Embryonic facial prominence (tissue), 1 donor: Measurements from ENCODE around the gene POPDC3.

Experiments used
- DNase-seq: peaks from one replicate; pipeline ENCODE4 v3.0.0-alpha.2; 2016; ENCODE audit errors: extremely low spot score

The POPDC3 gene

DNA sequence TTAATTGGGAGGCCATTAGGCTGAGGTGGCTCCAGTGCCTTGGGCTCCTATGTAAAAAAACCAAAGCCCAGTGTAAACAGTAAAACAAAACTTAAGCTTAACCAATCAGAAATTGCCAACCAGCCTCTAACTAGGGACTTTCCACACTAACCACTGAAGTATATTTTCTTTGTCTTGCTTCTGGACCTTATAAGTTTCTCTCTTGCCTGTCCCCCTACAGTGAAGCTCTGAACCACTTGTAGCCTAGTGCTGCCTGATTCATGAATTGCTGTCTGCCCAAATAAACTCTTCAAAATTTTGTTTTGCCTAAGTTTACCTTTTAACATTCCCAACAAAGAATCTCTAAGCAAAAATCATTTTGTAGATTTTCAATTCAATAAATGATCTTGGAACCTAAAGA, 28.2 kb downstream of the POPDC3 start:
- no peak for DNase-seq

DNA sequence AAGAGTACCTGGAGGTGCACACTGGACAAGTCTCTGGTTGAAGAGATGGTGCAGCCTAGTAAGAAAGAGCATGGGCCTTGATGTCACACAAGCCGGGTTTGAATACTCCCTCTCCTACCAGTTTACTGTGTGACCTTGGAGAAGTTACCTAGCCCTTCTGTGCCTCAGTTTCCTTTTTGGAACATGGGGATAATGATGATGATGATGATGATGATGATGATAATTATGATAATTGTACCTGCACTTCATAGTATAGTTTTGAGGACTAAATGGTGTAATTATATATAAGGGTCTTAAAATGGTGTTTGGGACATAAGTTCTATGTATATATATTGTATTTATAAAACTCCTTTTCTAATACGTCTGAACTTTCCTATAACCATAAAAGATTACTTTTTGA, 41.7 kb downstream of the POPDC3 start:
- DNase-seq = no peak

DNA sequence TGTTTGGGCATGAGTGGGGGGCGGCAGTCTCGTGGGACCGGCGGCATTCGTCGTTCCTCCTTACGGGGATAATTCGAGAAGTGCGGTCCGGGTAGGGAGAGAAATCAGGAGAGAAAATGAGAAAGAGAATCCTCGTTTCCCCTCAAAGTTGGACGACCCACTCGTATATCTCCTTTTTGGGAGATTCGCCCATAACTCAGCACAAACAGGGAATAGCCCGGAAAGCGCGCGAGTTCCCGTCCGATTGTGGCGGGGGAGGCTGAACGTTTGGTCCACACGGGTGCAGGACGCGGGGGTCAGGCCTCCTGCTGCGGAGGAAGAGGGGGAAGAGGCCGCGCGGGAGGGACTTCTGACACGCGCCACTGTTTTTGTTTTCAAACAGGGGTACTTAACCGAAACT, 42.4 kb downstream of the POPDC3 start:
- no peak for DNase-seq

DNA sequence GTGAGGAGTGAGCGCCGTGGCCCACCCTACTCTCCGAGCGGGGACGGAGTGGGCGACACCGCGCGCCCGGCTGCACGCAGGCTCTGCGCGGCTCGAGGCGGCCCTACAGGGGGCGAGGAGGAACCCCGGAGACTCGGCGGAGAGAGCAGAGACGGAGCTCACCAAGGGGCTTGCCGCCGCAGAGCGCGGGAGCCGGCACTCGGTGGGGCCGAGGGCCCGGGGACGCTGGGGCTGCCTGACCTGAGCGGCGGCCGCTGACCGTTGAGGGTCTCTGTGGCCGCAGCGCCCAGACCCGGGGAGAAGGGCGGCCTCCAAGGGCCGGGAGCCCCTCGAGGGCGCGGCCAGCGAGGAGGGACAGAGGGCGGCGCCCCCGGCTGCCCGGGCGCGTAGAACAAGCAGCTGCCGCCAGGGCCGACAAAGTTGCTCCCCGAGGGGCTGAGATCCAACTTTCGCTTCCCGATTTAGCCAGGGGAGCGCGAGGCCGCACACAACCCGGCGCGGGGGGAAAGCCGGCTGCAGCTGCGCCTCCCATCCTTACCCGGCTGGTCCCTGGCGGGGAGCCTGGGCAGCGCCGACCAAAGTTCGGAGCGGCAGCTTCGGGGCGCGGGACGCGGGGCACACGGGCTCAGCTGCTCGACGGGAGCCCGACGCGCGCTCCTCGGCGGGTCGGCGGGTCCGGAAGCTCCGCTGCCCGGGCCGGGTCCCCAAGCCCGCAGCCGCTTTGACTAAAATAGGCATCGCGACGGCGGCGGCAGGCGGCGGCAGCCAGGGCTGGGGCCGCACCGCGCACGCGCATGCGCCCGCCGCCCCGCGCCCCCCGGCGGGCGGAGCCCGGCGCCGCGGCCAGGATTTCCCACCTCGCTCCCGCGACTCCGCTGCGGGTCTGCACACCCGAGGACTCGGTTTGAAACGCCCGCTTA, 43.1 kb downstream of the POPDC3 start:
- no peak for DNase-seq

DNA sequence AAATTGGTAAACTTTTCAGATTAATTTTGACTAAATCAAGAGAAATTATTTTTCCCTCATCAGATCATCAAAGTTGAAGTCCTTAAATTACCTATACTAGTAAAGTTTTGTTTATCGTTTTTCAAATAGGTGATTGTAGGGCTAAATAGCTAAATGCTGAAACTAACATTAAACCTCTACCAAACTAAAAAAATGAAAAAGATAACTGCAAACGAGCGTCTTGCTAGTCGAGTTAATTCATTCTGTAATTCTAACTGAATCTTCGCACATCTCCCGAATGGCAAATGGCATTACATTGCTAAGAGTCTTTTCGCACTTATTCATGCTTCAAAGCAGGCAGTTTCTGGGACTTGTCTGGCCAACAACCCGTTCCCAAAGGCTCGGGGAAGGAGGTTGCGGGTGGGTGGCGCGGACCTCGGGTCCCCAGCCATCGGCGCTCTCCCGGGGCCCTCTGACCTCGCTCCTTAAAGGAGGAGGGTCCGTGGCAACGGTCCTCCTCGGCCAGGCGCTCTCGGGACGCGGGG, 43.8 kb downstream of the POPDC3 start:
- no peak for DNase-seq

DNA sequence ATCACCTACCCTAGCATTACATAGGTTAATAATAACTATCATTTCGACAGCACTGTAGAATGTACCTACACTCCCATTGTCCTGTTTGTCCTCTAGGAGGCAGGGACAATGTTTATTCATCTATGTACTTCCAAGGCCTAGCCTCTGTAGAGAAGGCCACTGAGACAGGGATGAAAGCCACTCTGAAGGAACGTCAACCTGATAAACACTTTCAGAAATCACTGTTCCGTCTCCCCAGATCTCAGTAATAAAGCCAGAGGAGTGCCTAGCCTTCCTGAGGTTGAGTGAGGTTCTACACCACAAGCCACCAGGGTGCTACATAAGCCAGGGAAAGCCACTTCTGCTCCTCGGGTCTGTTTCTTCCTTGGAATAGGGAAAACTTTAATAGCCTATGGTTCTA, 44.8 kb downstream of the POPDC3 start:
- no peak for DNase-seq

DNA sequence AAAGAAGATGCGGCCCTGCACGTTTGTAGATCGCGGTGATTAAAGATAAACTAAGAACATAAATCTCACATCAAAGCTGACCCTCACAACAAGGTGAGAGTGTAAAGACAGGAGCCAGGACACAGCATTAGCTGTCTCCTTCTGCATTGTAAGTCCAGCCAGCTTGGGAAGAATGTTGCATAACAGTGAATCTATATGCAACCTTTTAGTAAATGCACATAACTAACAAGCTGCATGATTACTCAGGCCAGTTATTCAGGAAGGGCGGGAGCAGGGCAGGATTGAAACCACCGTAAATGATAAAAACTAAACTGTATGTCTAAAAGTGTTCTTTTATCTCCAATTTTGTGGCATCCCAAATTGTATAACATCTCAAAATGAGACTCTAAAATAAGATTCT, 57.1 kb downstream of the POPDC3 start:
- DNase-seq = no peak

DNA sequence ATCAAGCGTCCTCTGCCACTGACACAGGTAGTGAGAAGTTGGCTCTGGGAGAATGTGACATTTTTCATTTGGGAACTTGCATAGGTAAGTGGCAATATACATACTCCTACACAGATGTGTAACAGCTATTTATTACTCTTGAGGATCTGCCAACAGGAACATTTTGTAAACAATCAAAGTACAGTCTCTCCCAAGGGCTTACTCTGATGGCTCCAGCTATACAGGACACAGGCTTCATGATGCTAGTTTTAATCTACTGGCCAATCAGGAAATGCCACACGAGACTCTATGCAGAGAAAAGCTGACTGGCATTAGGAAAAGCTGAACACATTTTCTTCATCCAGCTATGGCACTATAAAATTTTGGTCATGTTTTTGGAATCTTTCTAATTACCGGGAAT, 57.8 kb downstream of the POPDC3 start:
- no peak for DNase-seq

DNA sequence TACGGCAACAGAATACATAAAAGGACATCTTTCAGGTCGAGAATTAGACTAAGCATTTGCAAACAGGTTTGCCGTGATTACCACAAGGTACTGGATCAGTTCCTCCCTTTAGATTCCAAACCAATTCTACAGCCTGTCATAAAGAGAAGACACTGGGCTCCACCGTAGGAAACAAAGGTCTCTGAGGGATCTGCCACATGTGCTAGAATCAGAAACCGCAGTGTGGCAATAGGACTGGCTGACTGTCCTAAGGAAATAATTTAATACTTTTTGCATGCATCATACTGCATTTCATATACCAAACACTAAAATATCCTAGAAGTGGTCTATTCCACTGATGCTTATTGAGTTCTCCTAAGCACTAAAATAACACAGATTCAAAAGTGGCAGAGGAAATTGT, 59.2 kb downstream of the POPDC3 start:
- DNase-seq = no peak

DNA sequence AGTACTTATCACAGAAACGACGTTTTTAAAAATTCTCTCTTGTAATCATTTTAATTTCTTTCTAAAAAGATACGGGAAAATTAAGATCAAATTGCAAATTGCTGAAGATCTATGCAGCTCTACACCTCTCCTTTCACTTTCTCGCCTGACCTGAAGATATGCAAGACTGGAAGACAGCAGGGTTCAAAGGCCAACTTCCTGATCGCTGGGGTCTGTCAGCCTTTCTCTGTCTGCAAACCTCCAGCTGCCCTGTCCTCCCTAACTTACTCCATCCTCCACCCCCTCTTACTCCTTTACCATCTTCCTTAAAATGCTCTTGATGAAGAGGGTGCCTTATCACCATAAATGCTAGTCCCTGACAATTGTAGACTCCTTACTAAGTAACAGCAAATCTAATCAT, 63.7 kb downstream of the POPDC3 start:
- DNase-seq = no peak

DNA sequence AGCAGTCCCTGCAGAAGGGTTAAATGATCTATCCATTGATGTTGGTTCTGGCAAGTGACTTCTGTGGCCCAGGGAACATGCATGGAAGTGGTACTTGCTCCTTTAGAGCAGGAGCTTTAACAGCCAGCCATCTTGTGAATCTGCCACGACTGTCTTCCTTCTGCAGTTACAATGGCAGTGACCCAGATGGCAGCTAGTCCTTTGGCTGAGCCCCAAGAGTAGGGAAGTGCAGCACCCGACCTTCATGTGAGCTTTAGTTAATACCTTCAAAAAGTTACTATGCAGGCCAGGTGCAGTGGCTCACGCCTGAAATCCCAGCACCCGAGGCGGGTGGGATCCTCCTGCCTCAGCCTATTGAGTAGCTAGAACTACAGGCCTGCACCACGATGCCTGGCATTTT, 66.4 kb downstream of the POPDC3 start:
- DNase-seq = no peak

DNA sequence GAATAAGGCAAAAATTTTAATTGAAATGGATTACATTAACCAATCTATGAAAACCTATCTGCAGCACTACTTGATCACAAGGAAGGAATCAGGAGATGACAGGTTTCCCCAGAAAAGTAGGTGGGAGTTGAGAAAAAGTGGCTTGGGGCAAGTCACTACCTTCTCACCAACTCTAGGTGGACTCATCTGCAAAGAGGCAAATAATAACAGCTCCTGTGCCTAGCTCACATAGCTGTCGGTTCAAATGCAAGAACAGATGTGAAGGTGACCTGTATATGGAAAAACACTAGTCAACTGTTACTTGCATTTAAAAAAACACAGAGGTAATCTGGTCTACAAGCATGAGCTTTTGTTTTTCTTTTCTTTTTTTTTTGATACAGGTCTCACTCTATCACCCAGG, 67.2 kb downstream of the POPDC3 start:
- no peak for DNase-seq

DNA sequence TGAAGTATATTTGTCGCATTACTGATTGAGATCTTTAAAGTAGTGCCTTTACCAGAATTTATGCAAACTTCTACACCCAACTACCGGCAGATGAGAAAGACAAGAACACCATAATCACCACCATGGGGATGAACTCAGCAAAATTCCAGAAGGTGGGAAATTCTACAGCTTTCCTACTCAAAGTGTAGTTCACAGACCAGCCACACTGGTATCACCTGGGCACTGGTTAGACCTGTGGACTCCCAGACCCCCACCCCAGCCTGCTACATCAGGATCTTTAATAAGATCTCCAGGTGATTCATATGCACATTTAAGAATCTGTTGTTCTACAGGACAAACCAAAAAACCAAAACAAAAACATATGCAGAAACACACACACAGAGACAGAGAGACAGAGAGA, 67.9 kb downstream of the POPDC3 start:
- DNase-seq = no peak

DNA sequence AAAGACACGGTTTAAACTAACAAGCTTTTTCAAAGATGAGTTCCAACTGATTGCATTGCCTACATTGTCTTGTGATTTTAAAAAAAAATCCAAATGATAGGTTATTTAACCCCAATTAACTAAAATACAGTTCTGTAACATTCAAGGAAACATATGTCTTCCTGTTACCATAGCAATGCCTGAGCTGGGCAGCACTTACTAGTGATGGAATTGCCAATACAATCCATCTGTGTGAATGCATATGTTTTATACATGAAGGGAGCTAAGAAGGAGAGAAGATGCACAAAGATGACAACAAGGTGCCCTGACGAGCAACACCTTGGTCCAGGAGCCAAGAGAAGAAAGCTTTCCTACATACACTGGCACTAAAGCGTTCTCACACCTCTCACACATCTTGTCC, 68.7 kb downstream of the POPDC3 start:
- no peak for DNase-seq

DNA sequence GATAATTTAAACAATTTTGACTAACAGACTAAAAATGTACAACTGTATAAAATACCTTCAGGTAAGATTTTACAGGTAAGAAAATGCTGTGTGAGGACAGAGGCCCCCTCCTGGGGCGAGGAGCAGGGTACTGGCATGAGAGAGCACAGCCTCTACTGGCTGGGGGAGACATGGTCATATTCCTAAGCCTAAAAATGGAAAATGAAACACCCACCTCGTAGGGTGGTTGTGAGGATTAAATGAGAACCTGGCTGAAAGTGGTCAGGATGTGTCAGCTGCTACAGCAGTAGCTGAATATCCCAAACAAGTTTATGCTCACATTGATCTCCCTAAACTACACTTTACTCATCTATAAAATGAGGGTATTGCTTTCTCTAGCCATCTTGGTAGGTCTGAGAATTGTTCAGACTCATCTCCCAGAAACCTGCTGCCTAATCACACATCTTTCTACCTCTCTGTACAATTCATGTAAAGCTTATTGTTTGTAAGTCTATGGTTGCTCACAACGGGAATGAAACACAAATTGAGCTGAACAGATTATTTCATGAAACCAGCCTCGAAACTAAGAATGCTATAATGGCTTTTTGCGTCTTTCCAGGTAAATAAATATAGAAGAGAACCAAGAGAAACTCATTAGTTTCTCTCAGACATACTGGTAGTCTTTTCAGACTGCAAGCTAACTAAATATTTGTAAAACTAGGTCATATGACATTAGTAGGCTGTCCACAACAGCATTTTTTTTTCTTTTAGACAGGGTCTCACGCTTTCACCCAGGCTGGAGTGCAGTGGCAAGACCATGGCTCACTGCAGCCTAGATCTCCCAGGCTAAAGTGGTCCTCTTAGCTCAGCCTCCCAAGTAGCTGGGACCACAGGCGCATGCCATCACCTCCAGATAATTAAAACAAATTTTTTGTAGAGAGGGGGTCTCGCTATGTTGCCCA, 69.6 kb downstream of the POPDC3 start:
- DNase-seq = no peak

DNA sequence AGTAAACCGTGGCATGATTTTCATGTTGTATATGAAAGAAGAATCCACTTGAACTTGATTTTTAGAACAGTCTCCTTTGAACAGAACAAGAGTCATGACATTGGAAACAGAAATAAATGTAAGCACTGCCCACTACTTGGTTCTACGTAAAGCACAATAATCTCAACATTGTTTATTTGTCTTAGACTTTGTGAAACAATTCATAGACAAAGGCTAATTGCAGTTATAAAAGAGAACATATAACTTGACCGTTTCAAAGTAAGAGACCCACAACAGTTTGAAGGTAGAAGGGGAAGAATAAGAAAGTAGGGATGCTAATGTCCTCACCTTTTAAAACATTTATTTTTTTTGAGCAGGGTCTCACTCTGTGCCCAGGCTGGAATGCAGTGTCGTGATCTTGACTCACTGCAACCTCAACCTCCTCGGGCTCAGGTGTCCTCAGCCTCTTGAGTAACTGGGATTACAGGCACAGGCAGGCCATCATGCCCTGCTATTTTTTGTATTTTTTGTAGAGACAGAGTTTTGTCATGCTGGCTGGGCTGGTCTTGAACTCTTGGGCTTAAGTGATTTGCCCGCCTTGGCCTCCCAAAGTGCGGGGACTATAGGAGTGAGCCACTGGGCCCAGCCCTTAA, 71.1 kb downstream of the POPDC3 start:
- DNase-seq = no peak
